ENCODE results near the gene GNG7.

- TF ChIP-seq FOXK2 (IDR thresholded peaks at IDR 0.05): no peak
- TF ChIP-seq ELF4 (IDR thresholded peaks at IDR 0.05): no peak
- TF ChIP-seq PKNOX1 (IDR thresholded peaks at IDR 0.05): no peak
- no peak for TF ChIP-seq FOXM1 (IDR thresholded peaks at IDR 0.05; ENCODE audit: borderline replicate concordance)
- no peak for TF ChIP-seq NFRKB (IDR thresholded peaks at IDR 0.05)
Observed at GRCh38 chr19:2547033-2547680, 155.3 kb downstream of the GNG7 start.
